ENCODE data around the gene EDAR.

GRCh38 chr2:108922141-108922915 lies 66.7 kb downstream of the EDAR start:
- no peak for TF ChIP-seq CTCF (IDR thresholded peaks at IDR 0.05)
- no peak for TF ChIP-seq POLR2A (IDR thresholded peaks at IDR 0.05)
